Loucy (cell line): ENCODE data around the gene SMIM15.
"Not testable (repeated sequence)": the region's sequence is repeated elsewhere in the genome, so short reads cannot be mapped to it uniquely, and the experiment has no call there.

Experiments used
- H2AFZ ChIP-seq: fragments of 200-600 bp; sonication (generic); 2 replicates; pipeline ENCODE4 v1.6.0; 2016; ENCODE audit warnings: antibody characterized with exemption, mild to moderate bottlenecking, low read length, moderate library complexity
- H3F3A ChIP-seq: fragments of 200-600 bp; 2 replicates; pipeline ENCODE4 v1.6.0; 2016; ENCODE audit warnings: antibody characterized with exemption, low read depth, mild to moderate bottlenecking
- H3K27me3 ChIP-seq: fragments of 200-600 bp; sonication (generic); 2 replicates; pipeline ENCODE4 v1.6.1; 2014; ENCODE audit warnings: low read length, mild to moderate bottlenecking; ENCODE audit not compliant: insufficient read depth, poor library complexity, severe bottlenecking
- H3K36me3 ChIP-seq: fragments of 200-600 bp; sonication (generic); 2 replicates; pipeline ENCODE4 v1.6.1; 2016; ENCODE audit warnings: low read length; ENCODE audit not compliant: insufficient read depth
- H3K4me1 ChIP-seq: fragments of 200-600 bp; sonication (generic); 2 replicates; pipeline ENCODE4 v1.5.1; 2014; ENCODE audit warnings: low read length, mild to moderate bottlenecking; ENCODE audit not compliant: insufficient read depth, poor library complexity, severe bottlenecking
- H3K4me2 ChIP-seq: fragments of 200-600 bp; sonication (generic); 2 replicates; pipeline ENCODE4 v1.6.0; 2014; ENCODE audit warnings: antibody characterized with exemption, low read length, low read depth, mild to moderate bottlenecking; ENCODE audit not compliant: poor library complexity, severe bottlenecking
- H3K4me3 ChIP-seq: fragments of 200-600 bp; sonication (generic); 2 replicates; pipeline ENCODE4 v1.5.1; 2014; ENCODE audit warnings: low read length, mild to moderate bottlenecking, mixed read lengths; ENCODE audit not compliant: poor library complexity, severe bottlenecking
- H3K79me2 ChIP-seq: fragments of 200-600 bp; sonication (generic); 2 replicates; pipeline ENCODE4 v1.6.1; 2014; ENCODE audit warnings: low read length; ENCODE audit not compliant: insufficient read depth
- H3K9ac ChIP-seq: fragments of 200-600 bp; sonication (generic); 2 replicates; pipeline ENCODE4 v1.6.0; 2014; ENCODE audit warnings: mild to moderate bottlenecking, low read depth, low read length, moderate library complexity; ENCODE audit not compliant: poor library complexity, severe bottlenecking
- H3K9me2 ChIP-seq: fragments of 200-600 bp; sonication (generic); replicated peaks from 2 replicates; pipeline ENCODE4 v1.6.1; 2016; ENCODE audit warnings: low read depth, low read length, mixed read lengths
- H3K9me3 ChIP-seq: fragments of 200-600 bp; sonication (generic); 2 replicates; pipeline ENCODE4 v1.6.1; 2014; ENCODE audit warnings: mild to moderate bottlenecking, antibody characterized with exemption, low read length, low read depth; ENCODE audit not compliant: insufficient read depth
- H4K20me1 ChIP-seq: fragments of 200-600 bp; sonication (generic); 2 replicates; pipeline ENCODE4 v1.6.0; 2014; ENCODE audit warnings: antibody characterized with exemption, low read length, mild to moderate bottlenecking; ENCODE audit not compliant: insufficient read depth, poor library complexity, severe bottlenecking
- EZH2phosphoT487 ChIP-seq: fragments of 200-600 bp; IDR thresholded peaks from 2 replicates; pipeline ENCODE4 v1.6.1; 2018; ENCODE audit warnings: antibody characterized with exemption, mild to moderate bottlenecking, moderate library complexity, borderline replicate concordance
- TF ChIP-seq, protein P1 (sequence below): fragments of 200-600 bp; sonication (generic); conservative IDR thresholded peaks from 2 replicates; pipeline ENCODE4 v1.5.1; 2014; ENCODE audit warnings: mild to moderate bottlenecking, antibody characterized with exemption, low read length

SMIM15 gene

DNA sequence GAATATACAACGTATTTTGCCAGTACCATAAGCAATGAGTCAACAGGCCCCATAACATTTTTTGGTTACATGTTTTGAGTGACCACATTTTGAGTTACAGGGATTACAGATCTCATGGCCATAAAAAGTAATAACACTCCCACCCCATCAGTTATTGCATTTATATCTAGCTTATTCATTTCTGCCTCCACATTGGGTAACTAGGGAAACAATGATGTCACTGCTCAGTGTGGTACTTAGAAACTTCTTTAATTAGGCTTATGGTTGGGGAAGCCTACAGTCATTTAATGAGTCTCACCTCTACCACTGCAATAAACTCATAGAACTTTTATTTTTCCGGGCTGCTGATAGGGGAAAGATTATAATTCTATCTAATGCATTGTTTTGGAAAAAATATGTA lies 39.9 kb upstream of the SMIM15 start:
- no peaks in the 10 kb centered on the region for H3K9me3 ChIP-seq
- H3K9me2 ChIP-seq, result no peaks in the 10 kb centered on the region
- no peaks in the 10 kb centered on the region for H3F3A ChIP-seq
- TF ChIP-seq EZH2phosphoT487, result no peak
- TF ChIP-seq, protein P1, sequence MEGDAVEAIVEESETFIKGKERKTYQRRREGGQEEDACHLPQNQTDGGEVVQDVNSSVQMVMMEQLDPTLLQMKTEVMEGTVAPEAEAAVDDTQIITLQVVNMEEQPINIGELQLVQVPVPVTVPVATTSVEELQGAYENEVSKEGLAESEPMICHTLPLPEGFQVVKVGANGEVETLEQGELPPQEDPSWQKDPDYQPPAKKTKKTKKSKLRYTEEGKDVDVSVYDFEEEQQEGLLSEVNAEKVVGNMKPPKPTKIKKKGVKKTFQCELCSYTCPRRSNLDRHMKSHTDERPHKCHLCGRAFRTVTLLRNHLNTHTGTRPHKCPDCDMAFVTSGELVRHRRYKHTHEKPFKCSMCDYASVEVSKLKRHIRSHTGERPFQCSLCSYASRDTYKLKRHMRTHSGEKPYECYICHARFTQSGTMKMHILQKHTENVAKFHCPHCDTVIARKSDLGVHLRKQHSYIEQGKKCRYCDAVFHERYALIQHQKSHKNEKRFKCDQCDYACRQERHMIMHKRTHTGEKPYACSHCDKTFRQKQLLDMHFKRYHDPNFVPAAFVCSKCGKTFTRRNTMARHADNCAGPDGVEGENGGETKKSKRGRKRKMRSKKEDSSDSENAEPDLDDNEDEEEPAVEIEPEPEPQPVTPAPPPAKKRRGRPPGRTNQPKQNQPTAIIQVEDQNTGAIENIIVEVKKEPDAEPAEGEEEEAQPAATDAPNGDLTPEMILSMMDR, result no peak
- H4K20me1 ChIP-seq, result no peaks in the 10 kb centered on the region
- H2AFZ ChIP-seq, result no peak overlapping the region
- no peak overlapping the region for H3K4me3 ChIP-seq
- H3K9ac ChIP-seq, result no peak overlapping the region
- H3K4me1 ChIP-seq, result no peaks in the 10 kb centered on the region
- H3K79me2 ChIP-seq, result no peaks in the 10 kb centered on the region
- no peaks in the 10 kb centered on the region for H3K27me3 ChIP-seq
- no peaks in the 10 kb centered on the region for H3K36me3 ChIP-seq
- H3K4me2 ChIP-seq, result no peak overlapping the region

DNA sequence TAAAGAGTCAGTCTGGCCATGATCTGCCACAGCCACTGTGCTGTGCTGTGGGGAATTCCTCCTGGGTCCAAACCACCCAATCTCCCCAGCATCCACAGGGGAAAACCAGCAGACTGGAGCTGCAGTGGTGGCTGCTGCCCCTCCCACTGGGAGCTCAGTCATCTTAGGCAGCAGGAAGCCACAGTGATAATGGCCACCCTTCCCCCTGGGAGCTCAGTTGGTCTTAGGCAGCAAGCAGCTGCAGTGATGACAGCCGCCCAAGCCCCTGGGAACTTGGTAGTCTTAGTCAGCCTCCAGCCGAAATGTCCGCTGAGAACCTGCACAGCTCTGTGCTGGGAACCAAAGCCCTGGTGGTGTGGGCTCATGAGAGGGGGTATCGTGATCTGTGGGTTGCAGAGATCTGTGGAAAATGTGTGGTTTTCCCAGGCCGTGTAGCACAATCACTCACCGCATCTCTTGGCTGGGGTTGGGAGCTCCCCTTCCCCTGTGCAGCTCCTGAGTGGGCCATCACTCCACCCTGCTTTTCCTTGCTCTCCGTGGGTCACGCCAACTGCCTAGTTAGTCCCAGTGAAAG lies 38.4 kb upstream of the SMIM15 start:
- Histone ChIP-seq H3K4me1 (no peaks in the 10 kb centered on the region), H3K27me3 (no peaks in the 10 kb centered on the region), H3K9ac (no peak overlapping the region), H3K4me2 (no peak overlapping the region), H4K20me1 (no peaks in the 10 kb centered on the region), H3K79me2 (no peaks in the 10 kb centered on the region), H3K9me3 (no peaks in the 10 kb centered on the region), H3K9me2 (no peaks in the 10 kb centered on the region), H2AFZ (no peak overlapping the region), H3K36me3 (no peaks in the 10 kb centered on the region), H3F3A (no peaks in the 10 kb centered on the region), H3K4me3 (no peak overlapping the region)
- TF ChIP-seq, protein P1, result no peak
- TF ChIP-seq EZH2phosphoT487, result no peak

DNA sequence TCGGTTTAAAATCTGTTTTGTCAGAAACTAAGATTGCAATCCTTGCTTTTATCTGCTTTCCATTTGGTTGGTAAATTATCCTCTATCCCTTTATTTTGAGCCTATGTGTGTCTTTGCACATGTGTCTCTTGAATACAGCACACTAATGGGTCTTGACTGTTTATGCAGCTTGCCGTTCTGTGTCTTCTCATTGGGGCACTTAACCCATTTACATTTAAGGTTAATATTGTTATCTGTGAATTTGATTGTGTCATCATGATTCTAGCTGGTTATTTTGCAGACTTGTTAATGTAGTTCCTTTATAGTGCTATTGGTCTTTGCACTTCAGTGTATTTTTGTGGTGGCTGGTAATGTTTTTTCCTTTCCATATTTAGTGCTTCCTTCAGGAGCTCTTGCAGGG lies 36.3 kb upstream of the SMIM15 start:
- no peaks in the 10 kb centered on the region for H3K79me2 ChIP-seq
- no peaks in the 10 kb centered on the region for H3K27me3 ChIP-seq
- H3K9me2 ChIP-seq, result no peaks in the 10 kb centered on the region
- no peak overlapping the region for H3K4me3 ChIP-seq
- TF ChIP-seq, protein P1, result no peak
- no peak for TF ChIP-seq EZH2phosphoT487
- no peak overlapping the region for H3K9ac ChIP-seq
- H4K20me1 ChIP-seq, result no peaks in the 10 kb centered on the region
- no peaks in the 10 kb centered on the region for H3K36me3 ChIP-seq
- no peaks in the 10 kb centered on the region for H3K9me3 ChIP-seq
- H3F3A ChIP-seq, result no peaks in the 10 kb centered on the region
- no peaks in the 10 kb centered on the region for H3K4me1 ChIP-seq
- H2AFZ ChIP-seq, result no peak overlapping the region
- no peak overlapping the region for H3K4me2 ChIP-seq

DNA sequence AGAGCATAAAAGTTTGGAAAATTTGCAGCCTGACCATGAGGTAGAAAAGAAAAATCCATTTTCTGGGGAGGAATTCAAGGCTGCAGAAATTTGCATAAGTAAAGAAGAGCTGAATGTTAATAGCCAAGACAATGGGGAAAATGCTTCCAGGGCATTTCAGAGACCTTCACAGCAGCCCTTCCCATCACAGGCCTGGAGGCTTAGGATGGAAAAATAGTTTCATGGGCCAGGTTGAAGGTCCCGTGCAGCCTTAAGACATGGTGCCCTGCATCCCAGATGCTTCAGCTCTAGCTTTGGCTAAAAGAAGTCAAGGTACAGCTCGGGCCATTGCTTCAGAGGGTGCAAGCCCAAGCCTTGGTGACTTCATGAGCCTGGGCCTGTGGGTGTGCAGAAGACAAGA lies 25.6 kb upstream of the SMIM15 start:
- not testable (repeated sequence) for H3K9ac ChIP-seq, H2AFZ ChIP-seq, H3K9me3 ChIP-seq, H3K4me3 ChIP-seq, H3F3A ChIP-seq, H3K79me2 ChIP-seq, H3K9me2 ChIP-seq, H3K36me3 ChIP-seq, H3K4me2 ChIP-seq, H3K27me3 ChIP-seq, H3K4me1 ChIP-seq, H4K20me1 ChIP-seq

DNA sequence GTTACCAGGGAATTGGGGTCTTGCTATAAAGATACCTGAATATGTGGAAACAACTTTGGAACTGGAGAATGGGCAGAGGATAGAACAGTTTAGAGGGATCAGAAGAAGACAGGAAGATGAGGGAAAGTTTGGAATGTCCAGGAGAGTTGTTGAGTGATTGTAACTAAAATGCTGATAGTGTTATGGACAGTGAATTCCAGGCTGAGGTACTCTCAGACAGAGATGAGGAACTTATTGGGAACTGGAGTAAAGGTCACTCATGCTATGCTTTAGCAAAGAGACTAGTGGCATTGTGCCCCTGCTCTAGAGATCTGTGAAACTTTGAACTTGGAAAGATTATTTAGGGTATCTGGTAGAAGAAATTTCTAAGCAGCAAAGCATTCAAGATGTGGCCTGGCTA lies 25.1 kb upstream of the SMIM15 start:
- not testable (repeated sequence) for H3K4me3 ChIP-seq, H4K20me1 ChIP-seq, H3K9me2 ChIP-seq, H3K9ac ChIP-seq, H3K4me1 ChIP-seq, H3K79me2 ChIP-seq, H3K27me3 ChIP-seq, H2AFZ ChIP-seq, H3F3A ChIP-seq, H3K4me2 ChIP-seq, H3K36me3 ChIP-seq, H3K9me3 ChIP-seq
